ENCODE results near the gene NEU2. TPM values are rescaled to one million over a fixed set of nuclear protein-coding genes. Genes with fewer than 3 reads are reported as not detected.

Gene NEU2
- total and polyA plus RNA-seq, 11 donors: not detected

- intact Hi-C loops (cut with DNase I): loop anchor here in 6 of 10 donors (2.0 to 10.0 kb wide), 4 partner anchors 25 to 455 kb away; partner anchors contain the start of gene ATG16L1 (in 1 of the 6)
- ATAC-seq: peak; percentile 36 to 70 (median 54)
- peak; percentile 54 to 73 (median 69) for DNase-seq
- no peaks in the 10 kb centered on the region for H3K36me3 ChIP-seq
- peak within 1 kb of the TSS; percentile 27 to 73 (median 56) for H3K4me3 ChIP-seq
- no peaks in the 10 kb centered on the region for H3K27me3 ChIP-seq
- peaks cover 0 to 50% (median 34%) of the 10 kb centered on the region in 12 donors for H3K4me1 ChIP-seq
- H3K9me3 ChIP-seq: no peaks in the 10 kb centered on the region
- peak in 1 of 2 donors; percentile 50 for TF ChIP-seq POLR2A (IDR thresholded peaks at IDR 0.05)
- TF ChIP-seq CTCF (IDR thresholded peaks at IDR 0.05): peak in 1 of 12 donors; percentile 8
- WGBS, 4 donors: 44 to 60% (median 51%) methylated on average over 20 to 26 of the region's 26 CpGs
- peak within 1 kb of the TSS; percentile 69 to 93 (median 88) for H3K27ac ChIP-seq
Observed at GRCh38 chr2:233059797-233060500, 27.5 kb downstream of the NEU2 start, which contains the start of gene INPP5D. Gene INPP5D, plus strand, starts transcription at chr2:233060342. Its CDS starts 137 bp downstream, at chr2:233060479.

GRCh38 chr2:233060501-233060979 lies 28.1 kb downstream of the NEU2 start:
- 48 to 68% (median 59%) methylated on average over 3 to 13 of the region's 13 CpGs for WGBS, 4 donors
- H3K4me1 ChIP-seq: peaks cover 0 to 54% (median 34%) of the 10 kb centered on the region in 12 donors
- no peaks in the 10 kb centered on the region for H3K27me3 ChIP-seq
- H3K27ac ChIP-seq: peak overlapping the region; percentile 69 to 93 (median 88)
- H3K36me3 ChIP-seq: no peaks in the 10 kb centered on the region
- no peak for DNase-seq
- intact Hi-C loops (cut with DNase I): loop anchor here in 1 of 10 donors (2.0 kb wide), 1 partner anchor 24 kb away; no protein-coding TSS in a partner anchor
- ATAC-seq: peak in 1 of 4 donors; percentile 3
- no peaks in the 10 kb centered on the region for H3K9me3 ChIP-seq
- TF ChIP-seq POLR2A (IDR thresholded peaks at IDR 0.05): no peak
- TF ChIP-seq CTCF (IDR thresholded peaks at IDR 0.05): no peak
- H3K4me3 ChIP-seq: peak overlapping the region; percentile 27 to 73 (median 56)

GRCh38 chr2:233060980-233061590 lies 28.6 kb downstream of the NEU2 start:
- Histone ChIP-seq H3K27ac (peak overlapping the region; percentile 69 to 93 (median 88)), H3K27me3 (no peaks in the 10 kb centered on the region), H3K9me3 (no peaks in the 10 kb centered on the region), H3K4me3 (peak overlapping the region in 11 of 12 donors; percentile 33 to 73 (median 57)), H3K36me3 (peaks cover 0 to 5% (median 0%) of the 10 kb centered on the region in 9 donors), H3K4me1 (peaks cover 0 to 54% (median 34%) of the 10 kb centered on the region in 12 donors)
- WGBS, 4 donors: 46 to 65% (median 62%) methylated on average over 9 to 10 of the region's 10 CpGs
- TF ChIP-seq POLR2A (IDR thresholded peaks at IDR 0.05) (no peak), CTCF (IDR thresholded peaks at IDR 0.05) (no peak)
- ATAC-seq: peak in 1 of 4 donors; percentile 8
- DNase-seq: peak in 1 of 5 donors; percentile 52
- intact Hi-C loops (cut with DNase I): loop anchor here in 1 of 10 donors (2.0 kb wide), 1 partner anchor 24 kb away; no protein-coding TSS in a partner anchor

Measured in heart left ventricle (tissue), 16 donors.